HG03565 (cell line): Measurements from ENCODE around the gene GCK.
"Not testable (repeated sequence)": the region's sequence is repeated elsewhere in the genome, so short reads cannot be mapped to it uniquely, and the experiment has no call there.

Source experiments
- ATAC-seq: cut with Tn5 transposase; IDR thresholded peaks from one replicate; pipeline ENCODE4 v1.9.1; 2021; ENCODE audit warnings: mild to moderate bottlenecking, moderate library complexity; ENCODE audit not compliant: unreplicated experiment

The GCK gene

DNA sequence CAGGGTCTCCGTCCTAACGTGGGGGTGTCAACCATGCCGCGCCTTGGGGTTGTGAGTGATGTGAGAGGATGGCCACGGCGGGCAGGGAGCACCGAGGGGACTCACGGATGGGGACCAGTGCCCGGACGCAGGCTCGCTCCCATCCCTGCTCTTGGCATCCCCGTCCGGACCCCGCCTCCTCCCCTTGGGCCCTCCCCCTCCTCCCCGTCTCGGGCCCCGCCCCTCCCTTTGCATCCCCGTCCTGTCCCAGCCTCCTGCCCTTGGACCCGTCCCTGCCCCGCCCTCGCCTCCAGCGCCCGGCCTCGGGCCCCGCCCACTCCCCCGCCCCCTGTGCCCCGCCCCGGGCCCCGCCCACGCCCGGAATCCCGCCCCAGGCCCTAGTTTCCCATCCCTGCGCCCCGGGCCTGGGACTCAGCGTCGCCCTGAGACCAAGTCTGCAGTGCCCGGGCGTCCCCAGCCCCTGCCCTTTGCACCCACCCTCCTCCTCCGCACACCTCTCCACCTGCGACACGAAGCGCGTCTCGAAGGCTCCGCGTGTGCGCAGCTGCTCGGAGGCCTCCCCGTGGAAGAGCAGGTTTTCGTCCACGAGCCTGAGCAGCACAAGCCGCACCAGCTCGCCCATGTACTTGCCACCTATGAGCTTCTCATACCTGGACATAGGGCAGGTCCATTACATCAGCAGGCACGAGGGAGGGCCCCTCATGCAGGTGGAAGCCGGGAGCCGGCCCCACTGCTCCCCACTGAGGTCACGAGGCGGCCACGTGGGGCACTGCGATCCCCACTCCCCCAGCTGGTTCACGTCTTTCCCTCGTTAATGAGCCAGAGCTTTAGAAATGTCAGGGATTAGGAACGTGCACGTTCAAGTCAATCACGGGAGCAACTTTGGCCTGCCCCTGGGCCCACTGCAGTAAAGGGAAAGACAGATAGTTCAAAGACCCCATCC lies 43.0 kb downstream of the GCK start:
- ATAC-seq, result no peak

DNA sequence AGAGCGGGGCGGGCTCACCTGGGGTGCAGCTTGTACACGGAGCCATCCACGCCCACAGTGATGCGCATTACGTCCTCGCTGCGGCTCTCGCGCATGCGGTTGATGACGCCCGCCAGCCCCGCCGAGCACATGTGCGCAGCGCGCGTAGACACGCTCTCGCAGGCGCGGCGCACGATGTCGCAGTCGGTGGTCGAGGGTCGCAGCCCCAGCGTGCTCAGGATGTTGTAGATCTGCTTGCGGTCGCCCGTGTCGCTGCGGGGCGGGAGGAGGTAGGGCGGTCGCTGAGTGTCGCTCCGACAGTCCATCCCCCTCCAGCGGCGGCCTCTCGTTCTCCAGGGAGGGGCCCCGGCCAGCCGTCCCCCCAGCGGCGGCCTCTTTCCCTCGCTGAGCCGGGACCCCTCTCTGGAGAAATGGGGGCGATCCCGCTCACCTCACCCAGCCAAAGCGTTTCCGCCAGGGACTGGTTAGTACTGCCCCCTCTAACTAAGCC lies 43.7 kb downstream of the GCK start:
- ATAC-seq, result no peak

DNA sequence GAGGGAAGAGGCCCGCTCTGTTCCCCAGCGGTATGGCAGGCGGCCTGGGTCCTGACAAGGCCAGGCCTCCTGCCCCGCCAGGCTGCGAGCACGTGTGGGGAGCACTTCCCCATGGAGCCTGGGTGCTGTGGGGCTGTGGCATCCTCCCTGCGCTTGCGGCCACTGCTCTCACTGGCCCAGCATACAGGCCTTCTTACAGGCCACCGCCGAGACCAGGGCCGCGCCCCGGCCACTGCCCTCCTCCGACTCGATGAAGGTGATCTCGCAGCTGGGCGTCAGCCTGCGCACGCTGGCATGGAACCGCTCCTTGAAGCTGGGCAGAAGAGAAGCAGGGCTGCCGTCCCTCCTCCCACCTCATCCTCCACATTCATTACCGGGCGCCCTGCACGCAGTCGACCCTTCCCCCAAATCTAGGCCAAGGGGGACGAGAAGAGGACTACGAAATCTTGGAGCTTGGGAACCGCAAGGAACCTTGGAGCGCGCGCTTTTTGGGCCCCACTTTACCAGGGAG lies 44.2 kb downstream of the GCK start:
- no peak for ATAC-seq

DNA sequence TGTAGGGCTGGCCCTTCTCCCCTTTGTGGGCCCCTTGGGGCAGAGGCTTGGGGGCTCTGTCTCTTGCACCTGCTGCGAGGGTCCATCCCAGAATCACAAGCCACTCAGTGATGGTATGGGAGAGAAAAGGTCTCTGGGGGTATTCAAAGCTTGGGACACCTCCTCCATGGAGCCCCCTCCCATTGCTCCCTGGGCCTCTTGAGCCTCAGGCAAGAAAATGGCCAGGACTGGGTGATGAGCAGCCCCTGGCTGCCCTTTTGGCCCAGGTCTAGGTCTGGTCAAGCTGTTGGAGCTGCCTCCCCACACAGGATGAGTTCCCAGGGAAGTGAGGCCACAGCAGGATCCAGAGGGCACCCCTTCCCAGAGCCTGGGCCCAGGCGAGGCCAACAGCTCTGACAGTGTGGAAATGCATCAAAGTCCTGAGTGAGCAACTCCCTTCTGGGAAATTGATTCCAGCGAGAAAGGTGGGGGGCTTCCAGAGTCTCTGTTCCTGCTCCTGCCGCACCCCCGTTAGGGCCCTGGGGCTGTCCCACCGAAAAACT lies 44.7 kb downstream of the GCK start:
- no peak for ATAC-seq

DNA sequence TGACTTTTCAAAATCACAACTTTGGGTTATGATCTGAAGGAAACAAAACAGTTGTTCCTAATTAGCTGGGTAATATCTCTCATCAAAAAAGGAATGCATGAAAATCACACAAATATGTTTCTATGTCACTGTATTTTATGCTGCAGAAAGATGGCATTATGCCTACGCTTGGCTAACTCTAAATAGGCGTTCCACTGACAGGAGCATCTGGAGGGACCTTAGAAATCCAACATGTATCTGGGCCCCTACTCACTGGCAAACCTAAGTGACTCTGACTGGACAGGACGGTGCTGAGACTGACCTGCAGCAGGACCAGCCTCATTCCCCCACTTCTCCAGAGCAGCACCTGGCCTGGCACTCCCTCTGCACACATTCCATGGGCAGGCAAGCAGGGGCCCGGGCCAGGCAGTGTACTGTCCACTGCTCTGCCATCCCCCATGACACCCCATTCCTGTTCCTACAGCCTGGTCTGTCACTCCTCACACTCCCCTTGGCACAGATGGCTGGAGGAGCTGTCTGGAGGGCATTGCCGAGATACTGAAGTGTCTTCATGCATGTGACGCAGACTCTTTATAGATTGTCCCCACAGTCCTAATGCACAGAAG lies 45.5 kb downstream of the GCK start:
- ATAC-seq, result no peak

DNA sequence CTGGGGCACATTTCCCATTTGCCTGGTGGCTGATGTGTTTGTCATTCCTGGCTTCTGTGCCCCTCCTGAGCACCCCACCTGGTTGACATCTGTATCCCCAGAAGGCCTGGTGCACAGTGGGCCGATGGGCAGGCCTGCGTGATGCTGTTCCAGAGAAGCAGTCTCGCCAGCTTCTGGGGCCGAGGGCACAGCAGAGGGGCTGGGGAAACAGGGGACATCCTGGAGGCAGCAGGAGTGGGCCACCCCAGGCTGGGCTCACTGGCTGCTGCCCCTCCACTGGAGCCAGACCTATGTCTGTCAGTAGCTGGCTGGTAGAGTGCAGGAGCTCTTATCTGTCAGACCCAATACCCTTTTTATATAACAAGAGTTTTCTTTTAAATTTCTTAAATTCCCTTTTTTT lies 47.2 kb downstream of the GCK start:
- ATAC-seq, result no peak

DNA sequence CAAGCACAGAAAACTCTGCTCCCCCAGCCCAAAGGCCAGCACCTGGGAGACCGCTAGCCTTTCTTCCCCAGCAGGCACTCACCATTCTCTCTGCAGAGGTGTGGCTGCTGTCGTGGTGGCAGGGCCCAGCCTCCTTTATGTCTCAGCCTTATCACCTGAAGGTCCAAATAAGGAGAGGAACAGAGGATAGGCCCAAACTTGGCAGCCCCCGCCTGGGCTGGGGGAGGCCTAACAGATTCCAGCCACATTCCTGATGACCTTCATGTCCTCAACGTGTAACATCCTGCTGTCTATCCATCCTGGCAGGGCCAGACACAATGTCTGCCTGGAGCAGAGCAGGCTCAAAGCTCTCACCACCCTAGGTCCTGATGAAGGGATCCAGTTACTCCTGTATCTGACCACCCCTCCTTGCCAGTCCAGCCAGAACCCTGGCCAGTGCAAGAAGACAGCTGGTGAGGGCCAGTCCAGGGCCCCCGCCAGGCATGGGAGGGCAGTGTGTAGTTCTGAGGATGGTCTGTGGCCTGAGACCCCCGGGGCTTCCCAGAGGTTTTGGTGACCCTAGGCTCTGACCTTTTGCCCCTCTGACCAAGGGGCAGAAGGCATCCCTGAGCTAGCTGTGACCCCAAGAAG lies 47.9 kb downstream of the GCK start, which contains the start of gene MYL7:
TSS of gene MYL7 (minus strand) at position 112 of the 630 bp plus-strand sequence. CDS start at position 85, 27 bp downstream.
- ATAC-seq, result no peak

DNA sequence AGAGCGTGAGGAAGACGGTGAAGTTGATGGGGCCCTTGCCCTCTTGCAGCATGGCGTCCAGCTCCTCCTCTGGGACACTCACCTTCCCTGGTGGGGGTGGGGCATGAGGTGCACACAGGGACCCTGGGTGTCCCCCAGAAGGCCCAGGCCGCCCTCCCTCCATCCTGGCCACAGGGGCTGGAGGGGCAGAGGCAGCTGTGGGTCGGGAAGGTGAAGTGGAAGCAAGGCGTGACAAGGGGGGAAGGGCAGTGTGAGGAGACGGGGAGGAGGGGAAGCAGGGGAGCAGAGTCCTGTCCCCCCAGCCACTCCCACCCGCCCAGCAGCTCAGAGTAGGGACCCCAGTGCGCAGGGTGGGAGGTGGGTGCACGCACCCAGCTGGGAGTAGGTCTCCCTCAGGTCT lies 48.9 kb downstream of the GCK start:
- no peak for ATAC-seq

DNA sequence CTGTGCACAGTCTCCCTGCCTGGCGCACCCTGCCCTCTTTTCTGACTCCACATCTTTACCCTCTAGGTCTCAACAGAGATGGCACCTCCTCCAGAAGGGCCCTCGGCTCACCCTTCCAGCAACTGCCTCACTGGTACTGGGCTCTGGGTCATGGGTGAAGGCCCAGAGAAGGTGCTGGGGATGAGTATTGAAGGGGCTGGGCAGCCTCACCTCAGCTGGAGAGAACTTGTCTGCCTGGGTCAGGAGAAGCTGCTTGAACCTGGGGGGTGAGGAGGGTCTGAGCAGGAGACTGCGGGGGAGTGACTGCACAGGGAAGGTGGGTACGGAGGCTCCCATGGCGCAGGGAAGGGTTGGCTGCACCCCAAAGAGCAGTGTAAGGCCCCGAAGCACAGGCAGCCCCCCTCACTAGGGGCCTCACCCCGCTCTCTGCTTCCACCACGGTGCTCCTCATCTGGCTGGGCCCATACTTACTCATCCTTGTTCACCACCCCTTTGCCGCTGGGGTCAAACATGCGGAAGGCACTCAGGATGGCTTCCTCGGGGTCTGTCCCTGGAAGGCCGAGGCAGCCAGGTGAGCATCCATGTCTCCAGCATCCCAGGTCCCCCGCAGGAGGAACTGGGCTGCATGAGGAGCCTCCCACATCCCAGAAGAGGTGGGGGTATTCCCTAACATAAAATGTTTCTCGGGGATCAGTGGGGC lies 49.8 kb downstream of the GCK start:
- no peak for ATAC-seq

DNA sequence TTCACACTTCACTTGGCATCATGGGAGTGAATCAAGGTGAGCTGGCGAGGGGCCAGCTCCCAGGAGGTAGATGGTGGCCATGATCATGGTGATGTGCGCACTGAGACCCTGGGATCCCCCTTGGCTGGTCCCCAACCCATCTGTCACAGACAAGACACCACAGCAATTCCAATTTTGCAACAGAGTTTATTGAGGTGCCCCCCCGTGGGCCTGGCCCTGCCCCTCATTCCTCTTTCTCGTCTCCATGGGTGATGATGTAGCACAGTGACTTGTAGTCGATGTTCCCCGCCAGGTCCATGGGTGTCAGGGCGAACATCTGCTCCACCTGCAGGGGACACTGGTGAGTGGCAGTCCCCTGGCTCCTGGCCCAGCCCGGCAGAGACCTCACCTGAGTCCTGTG lies 50.5 kb downstream of the GCK start:
- ATAC-seq, result no peak

DNA sequence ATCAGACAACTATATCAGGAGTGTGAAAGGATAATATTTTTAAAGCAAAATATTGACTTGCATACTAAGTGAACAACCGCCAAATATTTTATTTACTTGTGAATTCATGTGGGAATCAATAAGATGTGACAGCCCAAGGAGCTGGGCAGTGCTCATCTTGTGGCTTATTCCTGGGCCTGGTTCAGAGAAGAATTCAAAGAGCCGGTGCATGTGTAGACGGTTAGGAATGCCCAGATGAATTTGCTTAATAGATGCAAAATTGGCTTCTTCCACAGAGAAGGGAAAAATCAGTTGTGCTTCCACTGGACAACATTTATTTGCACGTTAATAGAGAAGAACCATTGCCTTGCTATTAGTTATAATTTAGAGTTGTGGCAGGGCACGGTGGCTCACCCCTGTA lies 52.5 kb downstream of the GCK start:
- no peak for ATAC-seq

DNA sequence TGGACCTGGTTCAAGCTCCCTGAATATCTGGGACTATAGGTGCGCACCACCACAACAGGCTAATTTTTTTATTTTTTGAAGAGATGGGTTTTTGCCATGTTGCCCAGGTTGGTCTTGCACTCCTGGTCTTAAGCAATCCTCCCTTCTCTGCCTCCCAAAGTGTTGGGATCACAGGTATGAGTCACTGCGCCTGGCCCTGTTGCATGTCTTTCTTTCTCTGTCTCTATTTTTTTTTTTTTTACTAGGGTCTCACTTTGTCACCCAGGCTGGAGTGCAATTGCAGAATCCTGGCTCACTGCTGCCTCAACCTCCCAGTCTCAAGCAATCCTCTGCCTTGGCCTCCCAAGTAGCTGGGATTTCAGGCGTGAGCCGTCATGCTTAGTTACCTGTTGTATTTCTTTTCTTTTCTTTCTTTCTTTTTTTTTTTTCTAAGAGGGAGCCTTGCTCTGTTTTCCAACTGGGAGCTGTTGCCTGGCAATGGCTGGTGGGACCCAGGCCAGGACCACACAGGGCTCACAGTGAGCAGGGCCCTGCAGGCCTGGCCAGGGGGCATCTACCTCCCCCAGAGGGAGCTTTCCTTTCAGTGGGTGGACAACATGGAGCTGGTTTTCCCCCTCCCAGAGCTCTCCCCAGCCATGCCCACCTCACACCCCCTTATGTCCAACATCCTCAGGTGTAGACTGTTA lies 54.2 kb downstream of the GCK start:
- no peak for ATAC-seq

DNA sequence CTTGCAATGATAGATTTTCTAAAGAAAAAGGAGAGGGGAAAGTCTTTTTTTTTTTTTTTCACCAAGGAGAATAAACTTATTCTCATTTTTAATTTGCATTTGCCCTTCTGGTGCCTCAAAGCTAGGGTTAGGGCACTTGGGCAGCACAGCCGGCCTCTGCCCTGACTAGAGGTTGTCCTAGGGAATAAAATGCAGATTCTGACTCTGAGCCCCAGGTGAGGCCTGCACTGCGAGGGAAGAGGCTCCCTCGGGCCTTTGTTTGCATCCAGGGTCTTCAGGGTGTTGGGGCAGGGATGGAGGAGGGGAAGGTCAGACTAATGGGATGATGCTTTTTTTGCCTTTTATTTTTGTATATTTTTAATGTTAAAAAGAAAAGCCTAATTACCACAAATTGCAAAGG lies 55.9 kb downstream of the GCK start:
- no peak for ATAC-seq

DNA sequence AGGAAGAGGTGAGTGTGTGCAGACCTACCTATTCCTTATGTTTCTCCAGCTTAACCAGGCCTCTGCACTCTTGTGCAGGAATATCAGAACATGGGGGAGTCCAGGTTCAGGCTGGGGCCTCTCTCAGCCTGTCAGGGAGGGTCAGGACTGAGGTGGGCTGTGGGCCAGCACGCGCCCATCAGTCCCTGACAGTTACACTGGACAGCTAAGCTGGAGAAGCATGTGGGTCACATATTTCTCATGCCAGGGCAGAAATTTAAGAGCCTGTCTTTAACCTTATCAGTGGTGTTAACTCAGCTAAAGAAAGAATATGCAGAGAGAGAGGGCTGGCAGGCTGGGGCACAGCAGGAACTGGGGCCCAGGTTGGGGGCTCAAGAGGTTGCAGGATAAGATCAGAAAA lies 57.2 kb downstream of the GCK start:
- no peak for ATAC-seq

DNA sequence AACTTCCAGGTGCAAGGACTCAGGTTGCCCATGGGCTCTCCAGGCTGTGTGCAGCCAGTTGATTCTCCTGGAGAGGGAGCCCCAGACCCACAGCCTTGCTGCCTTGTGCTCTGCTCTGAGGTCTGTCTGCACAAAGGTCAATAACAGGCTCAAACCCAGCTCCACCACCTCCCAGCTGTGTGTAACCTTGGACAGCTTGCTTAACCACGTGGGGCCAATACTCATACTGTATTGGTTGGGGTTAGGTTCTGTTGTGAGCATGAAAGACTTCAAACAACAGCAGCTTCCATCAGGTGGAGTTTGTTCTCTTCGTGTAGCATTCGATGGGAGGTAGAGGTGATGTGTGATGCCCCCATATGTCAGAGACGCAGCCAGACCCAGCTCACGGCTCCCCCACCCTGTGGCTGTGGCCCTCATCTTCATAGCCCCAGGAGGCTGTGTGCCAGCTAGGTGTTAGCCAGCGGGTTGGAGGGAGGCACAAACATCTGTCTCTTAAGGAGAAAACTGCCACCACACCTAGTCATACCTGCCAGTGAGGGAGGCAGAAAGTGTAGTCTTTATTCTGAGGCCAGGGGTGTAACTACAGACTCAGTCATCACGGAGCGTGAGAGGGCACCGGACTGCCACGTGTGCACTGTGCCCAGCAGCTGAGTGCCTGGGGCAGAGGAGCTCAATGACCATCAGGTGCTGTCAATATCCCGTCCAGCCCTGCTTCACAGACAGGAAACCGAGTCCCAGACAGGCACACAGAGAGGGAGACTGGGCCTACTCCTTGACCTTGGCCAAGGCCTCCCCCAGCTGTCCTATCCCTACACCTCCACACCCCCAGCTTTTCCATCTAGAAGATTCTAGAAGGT lies 57.8 kb downstream of the GCK start:
- no peak for ATAC-seq

DNA sequence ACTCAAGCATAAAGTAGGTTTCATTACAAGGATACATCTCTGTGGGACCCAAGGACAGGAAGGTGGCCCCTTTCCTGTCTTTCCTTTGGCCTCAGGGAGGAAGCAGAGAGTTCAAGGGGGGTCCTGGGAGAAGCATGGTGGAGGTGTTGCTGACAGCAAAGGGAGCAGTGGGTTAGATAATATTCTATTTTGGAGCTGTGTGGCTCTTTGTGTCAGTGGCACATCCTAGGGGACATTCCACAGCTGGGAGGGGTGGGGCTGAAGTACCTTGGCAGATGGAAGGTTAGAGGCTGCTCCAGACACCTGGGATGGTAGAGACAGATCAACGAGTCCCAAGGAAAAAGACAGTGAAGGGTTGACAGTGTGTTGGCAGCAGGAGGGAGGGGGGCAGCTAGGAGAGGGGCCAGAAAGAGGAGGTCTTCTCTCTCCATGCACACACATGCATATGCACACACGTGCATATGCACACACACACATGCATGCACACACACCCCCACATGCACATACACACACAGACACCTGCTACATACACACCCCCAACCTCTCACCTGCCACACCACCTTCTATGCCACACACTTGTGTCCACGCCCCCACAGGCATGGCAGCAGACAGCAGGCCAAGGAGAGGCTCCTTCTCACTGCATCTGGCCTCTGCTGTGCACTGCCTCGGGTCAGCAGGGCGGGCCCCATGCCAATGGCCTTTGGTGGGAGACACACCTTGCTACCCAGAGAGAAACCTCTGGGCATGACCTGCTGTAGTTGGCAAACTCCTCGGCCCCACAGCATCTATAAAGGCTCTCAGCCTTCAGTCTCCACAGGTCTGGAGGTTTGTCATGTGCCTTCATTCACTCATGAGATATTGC lies 60.3 kb downstream of the GCK start:
- no peak for ATAC-seq

DNA sequence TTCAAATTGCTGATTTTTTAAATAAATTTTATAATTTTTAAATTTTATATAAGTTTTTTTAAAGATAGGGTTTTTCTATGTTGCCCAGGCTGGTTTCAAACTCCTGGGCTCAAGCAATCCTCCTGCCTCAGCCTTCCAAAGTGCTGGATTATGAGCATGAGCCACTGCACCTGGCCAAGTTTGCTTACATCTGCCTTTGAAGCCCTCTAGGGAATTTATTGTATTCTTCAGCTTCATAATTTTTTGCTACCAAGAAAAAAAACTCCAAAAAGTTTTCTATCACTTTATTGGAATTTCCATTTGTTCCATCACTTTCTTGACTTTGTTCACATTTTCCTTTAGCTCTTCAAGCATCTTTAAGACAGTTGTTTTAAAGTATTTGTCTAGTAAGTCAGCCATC lies 62.1 kb downstream of the GCK start:
- no peak for ATAC-seq

DNA sequence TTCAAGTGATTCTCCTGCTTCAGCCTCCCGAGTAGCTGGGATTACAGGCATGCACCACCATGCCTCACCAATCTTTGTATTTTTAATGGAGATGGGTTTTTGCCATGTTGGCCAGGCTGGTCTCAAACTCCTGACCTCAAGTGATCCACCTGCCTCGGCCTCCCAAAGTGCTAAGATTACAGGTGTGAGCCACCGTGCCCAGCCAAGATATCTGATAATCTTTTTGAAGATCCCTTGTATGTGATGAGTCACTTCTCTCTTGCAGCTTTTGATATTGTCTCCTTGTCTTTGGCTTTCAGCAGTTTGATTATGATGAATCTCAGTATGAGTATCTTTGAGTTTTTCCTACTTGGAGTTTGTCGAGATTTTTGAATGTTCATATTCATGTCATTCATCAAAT lies 62.7 kb downstream of the GCK start:
- not testable (repeated sequence) for ATAC-seq
